Fibroblast of mammary gland (primary cell): ENCODE measurements around the gene PLAGL1.
"Not testable (repeated sequence)": the region's sequence is repeated elsewhere in the genome, so short reads cannot be mapped to it uniquely, and the experiment has no call there.

ENCODE experiments used
- DNase-seq: peaks from one replicate; pipeline ENCODE4 v3.0.0-alpha.2; 2010; ENCODE audit warnings: low read depth
- H3K4me3 ChIP-seq: 2 replicates; pipeline ENCODE4 v1.5.1; 2011; ENCODE audit warnings: low read depth, mild to moderate bottlenecking, low read length, moderate library complexity; ENCODE audit not compliant: control insufficient read depth
- CTCF ChIP-seq: conservative IDR thresholded peaks from 2 replicates; pipeline ENCODE4 v1.5.1; 2011; ENCODE audit warnings: low read depth, low read length, inconsistent platforms; ENCODE audit not compliant: control insufficient read depth, insufficient read depth

Gene PLAGL1

GRCh38 chr6:143929975-143930374 is 78.1 kb downstream of the PLAGL1 start:
- DNase-seq, result no peak
- H3K4me3 ChIP-seq, result no peak overlapping the region
- no peak for TF ChIP-seq CTCF

DNA sequence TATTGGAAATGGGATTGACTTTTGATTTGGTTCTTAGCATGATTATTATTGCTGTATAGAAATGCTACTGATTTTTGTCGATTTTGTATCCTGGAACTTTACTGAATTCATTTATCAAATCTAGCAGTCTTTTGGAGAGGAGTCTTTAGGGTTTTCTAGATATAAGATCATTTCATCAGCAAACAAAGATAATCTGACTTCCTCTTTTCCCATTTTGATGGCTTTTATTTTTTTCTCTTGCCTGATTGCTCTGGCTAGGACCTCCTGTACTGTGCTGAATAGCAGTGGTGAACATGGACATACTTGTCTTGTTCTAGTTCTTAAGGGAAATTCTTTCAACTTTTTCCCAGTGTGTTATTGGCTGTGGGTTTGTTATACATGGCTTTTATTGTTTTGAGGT is 79.2 kb downstream of the PLAGL1 start:
- no peak overlapping the region for H3K4me3 ChIP-seq
- TF ChIP-seq CTCF, result no peak
- no peak for DNase-seq

DNA sequence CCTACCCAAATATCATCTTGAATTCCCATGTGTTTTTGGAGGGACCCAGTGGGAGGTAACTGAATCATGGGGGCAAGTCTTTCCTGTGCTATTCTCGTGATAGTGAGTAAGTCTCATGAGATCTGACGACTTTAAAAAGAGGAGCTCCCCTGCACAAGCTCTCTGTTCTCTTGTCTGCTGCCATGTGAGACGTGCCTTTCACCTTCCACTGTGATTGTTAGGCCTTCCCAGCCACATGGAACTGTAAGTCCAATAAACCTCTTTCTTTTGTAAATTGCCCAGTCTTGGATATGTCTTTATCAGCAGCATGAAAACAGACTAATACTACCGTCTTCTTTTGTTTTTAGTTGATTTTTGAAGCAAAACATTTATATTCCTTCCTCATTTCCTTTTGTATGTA is 91.0 kb downstream of the PLAGL1 start:
- H3K4me3 ChIP-seq, result not testable (repeated sequence)

DNA sequence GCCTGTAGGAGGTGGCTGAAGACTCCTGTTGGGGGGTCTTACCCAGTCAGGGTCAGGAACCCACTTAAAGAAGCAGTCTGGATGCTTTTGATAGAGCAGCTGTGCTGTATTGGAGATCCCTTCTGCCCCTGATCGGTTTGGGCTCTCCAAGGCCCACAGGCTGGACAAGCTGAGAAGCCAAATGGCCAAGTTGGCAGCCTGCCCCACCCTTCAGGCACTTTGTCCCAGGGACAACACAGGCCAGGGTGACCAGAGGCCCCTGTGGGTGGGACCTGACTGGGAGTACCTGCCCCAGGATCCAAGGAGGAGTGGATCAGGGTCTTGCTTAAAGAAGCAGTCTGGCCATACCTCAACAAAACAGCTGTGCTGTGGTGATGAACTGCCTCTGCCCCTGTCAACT is 95.4 kb downstream of the PLAGL1 start:
- no peak for TF ChIP-seq CTCF
- DNase-seq, result no peak
- H3K4me3 ChIP-seq, result no peak overlapping the region

More for the DNA sequence above, 91.0 kb downstream of the PLAGL1 start:
- DNase-seq, result not testable (repeated sequence)

GRCh38 chr6:143911028-143911427 is 97.0 kb downstream of the PLAGL1 start:
- TF ChIP-seq CTCF, result no peak
- DNase-seq, result no peak
- H3K4me3 ChIP-seq, result no peak overlapping the region

GRCh38 chr6:143902827-143903226 is 105.2 kb downstream of the PLAGL1 start:
- TF ChIP-seq CTCF, result no peak
- DNase-seq, result no peak
- no peak overlapping the region for H3K4me3 ChIP-seq

- peak; percentile 21 for DNase-seq
Measured at GRCh38 chr6:143901885-143902750, 105.9 kb downstream of the PLAGL1 start.

More at GRCh38 chr6:143901885-143902750, 105.9 kb downstream of the PLAGL1 start:
- TF ChIP-seq CTCF, result no peak
- no peak overlapping the region for H3K4me3 ChIP-seq
